HEK293 (cell line): ENCODE data around the gene ISM2.

Source experiments
- CTCF ChIA-PET: fragments of 350-600 bp; formaldehyde crosslinking; extraction: SDS; loops from one replicate; lab custom pipeline; 2021; ENCODE audit warnings: antibody characterized with exemption; lab: Yijun Ruan, JAX
- POLR2A ChIA-PET: fragments of 300-600 bp; formaldehyde crosslinking; extraction: SDS; loops from one replicate; lab custom pipeline; 2020; ENCODE audit warnings: antibody characterized with exemption, inconsistent platforms; lab: Yijun Ruan, JAX
- H3K27ac ChIP-seq: fragments of 200-500 bp; sonication (Bioruptor generic); 2 replicates; pipeline ENCODE4 v1.5.1; 2014; ENCODE audit warnings: low read depth, low read length, control low read depth, inconsistent platforms; ENCODE audit errors: extremely low read depth
- H3K36me3 ChIP-seq, 2 experiments: fragments of 200-500 bp in 1 of 2; sonication (Bioruptor generic) in 1 of 2; 1 replicate in 1 of 2; 2 replicates in 1 of 2; pipeline ENCODE4 v1.5.1; 2014 to 2017; ENCODE audit warnings: inconsistent platforms in 2 of 2, low read length in 2 of 2; ENCODE audit not compliant: control insufficient read depth in 2 of 2, insufficient read depth in 1 of 2
- H3K4me1 ChIP-seq: fragments of 200-500 bp; sonication (Bioruptor generic); 2 replicates; pipeline ENCODE4 v1.5.1; 2014; ENCODE audit warnings: mild to moderate bottlenecking, low read length, inconsistent platforms; ENCODE audit not compliant: control insufficient read depth, insufficient read depth
- H3K4me3 ChIP-seq: 2 replicates; pipeline ENCODE4 v1.5.1; 2011; ENCODE audit warnings: low read depth, mild to moderate bottlenecking, control low read depth, low read length, moderate library complexity
- H3K9me3 ChIP-seq: fragments of 200-500 bp; sonication (Bioruptor generic); 2 replicates; pipeline ENCODE4 v1.5.1; 2014; ENCODE audit warnings: low read depth, low read length, inconsistent platforms; ENCODE audit not compliant: control insufficient read depth, insufficient read depth
- BCL11A ChIP-seq: fragments of 450-650 bp; formaldehyde crosslinking; IDR thresholded peaks from 2 replicates; pipeline ENCODE4 v1.5.1; 2016; ENCODE audit warnings: low read depth, missing biosample characterization, missing genetic modification characterization
- FEZF1 ChIP-seq: fragments of 450-650 bp; formaldehyde crosslinking; IDR thresholded peaks from 2 replicates; pipeline ENCODE4 v1.5.1; 2016; ENCODE audit warnings: missing biosample characterization, missing genetic modification characterization
- IKZF3 ChIP-seq: fragments of 450-650 bp; IDR thresholded peaks from 2 replicates; pipeline ENCODE4 v1.5.0; 2018; ENCODE audit warnings: missing biosample characterization, mild to moderate bottlenecking, missing genetic modification characterization, moderate library complexity
- KLF16 ChIP-seq: fragments of 450-650 bp; formaldehyde crosslinking; IDR thresholded peaks from 2 replicates; pipeline ENCODE4 v1.5.1; 2017; ENCODE audit warnings: missing biosample characterization, missing genetic modification characterization
- MYNN ChIP-seq: fragments of 450-650 bp; formaldehyde crosslinking; IDR thresholded peaks from 2 replicates; pipeline ENCODE4 v1.5.1; 2016; ENCODE audit warnings: missing biosample characterization, missing genetic modification characterization, borderline replicate concordance
- SP3 ChIP-seq: fragments of 450-650 bp; formaldehyde crosslinking; IDR thresholded peaks from 2 replicates; pipeline ENCODE4 v1.5.1; 2016; ENCODE audit warnings: missing biosample characterization, missing genetic modification characterization
- ZBTB48 ChIP-seq: fragments of 450-650 bp; formaldehyde crosslinking; IDR thresholded peaks from 2 replicates; pipeline ENCODE4 v1.5.1; 2016; ENCODE audit warnings: missing biosample characterization, missing genetic modification characterization
- ZNF112 ChIP-seq: fragments of 450-650 bp; formaldehyde crosslinking; IDR thresholded peaks from 2 replicates; pipeline ENCODE4 v1.5.0; 2017; ENCODE audit warnings: missing biosample characterization, missing genetic modification characterization
- ZNF114 ChIP-seq: fragments of 450-650 bp; formaldehyde crosslinking; IDR thresholded peaks from 2 replicates; pipeline ENCODE4 v1.5.0; 2017; ENCODE audit warnings: missing biosample characterization, missing genetic modification characterization
- ZNF157 ChIP-seq: fragments of 450-650 bp; formaldehyde crosslinking; IDR thresholded peaks from 2 replicates; pipeline ENCODE4 v1.5.1; 2016; ENCODE audit warnings: missing biosample characterization, missing genetic modification characterization
- ZNF248 ChIP-seq: fragments of 450-650 bp; formaldehyde crosslinking; IDR thresholded peaks from 2 replicates; pipeline ENCODE4 v1.5.1; 2017; ENCODE audit warnings: missing biosample characterization, missing genetic modification characterization
- ZNF423 ChIP-seq: fragments of 450-650 bp; formaldehyde crosslinking; IDR thresholded peaks from 2 replicates; pipeline ENCODE4 v1.5.1; 2016; ENCODE audit warnings: missing biosample characterization, missing genetic modification characterization
- ZNF530 ChIP-seq: fragments of 450-650 bp; formaldehyde crosslinking; IDR thresholded peaks from 2 replicates; pipeline ENCODE4 v1.5.1; 2016; ENCODE audit warnings: low read depth, missing biosample characterization, missing genetic modification characterization
- ZNF548 ChIP-seq: fragments of 450-650 bp; formaldehyde crosslinking; IDR thresholded peaks from 2 replicates; pipeline ENCODE4 v1.5.1; 2016; ENCODE audit warnings: missing biosample characterization, missing genetic modification characterization
- ZNF561 ChIP-seq: fragments of 450-650 bp; IDR thresholded peaks from 2 replicates; pipeline ENCODE4 v1.5.1; 2018; ENCODE audit warnings: missing biosample characterization, missing genetic modification characterization, borderline replicate concordance
- ZNF624 ChIP-seq: fragments of 450-650 bp; formaldehyde crosslinking; IDR thresholded peaks from 2 replicates; pipeline ENCODE4 v1.5.1; 2017; ENCODE audit warnings: missing biosample characterization, missing genetic modification characterization
- TF ChIP-seq, protein P1 (sequence below): fragments of 450-650 bp; formaldehyde crosslinking; IDR thresholded peaks from 2 replicates; pipeline ENCODE4 v1.5.1; 2016; ENCODE audit warnings: missing biosample characterization, missing genetic modification characterization, borderline replicate concordance
- TF ChIP-seq, protein P2 (sequence below): fragments of 450-650 bp; formaldehyde crosslinking; IDR thresholded peaks from 2 replicates; pipeline ENCODE4 v1.5.1; 2017; ENCODE audit warnings: missing biosample characterization, mild to moderate bottlenecking, missing genetic modification characterization, moderate library complexity
- TF ChIP-seq, protein P3 (sequence below): IDR thresholded peaks from 2 replicates; pipeline ENCODE4 v1.6.1; 2011; ENCODE audit warnings: mild to moderate bottlenecking, low read depth, low read length, borderline replicate concordance
- TF ChIP-seq, protein P4 (sequence below): fragments of 450-650 bp; formaldehyde crosslinking; IDR thresholded peaks from 2 replicates; pipeline ENCODE4 v1.5.1; 2017; ENCODE audit warnings: missing biosample characterization, missing genetic modification characterization
- TF ChIP-seq, protein P5 (sequence below): fragments of 450-650 bp; formaldehyde crosslinking; IDR thresholded peaks from 2 replicates; pipeline ENCODE4 v1.5.1; 2016; ENCODE audit warnings: missing biosample characterization, missing genetic modification characterization
- TF ChIP-seq, protein P6 (sequence below): fragments of 450-650 bp; formaldehyde crosslinking; IDR thresholded peaks from 2 replicates; pipeline ENCODE4; 2016; ENCODE audit warnings: missing biosample characterization, missing genetic modification characterization
- TF ChIP-seq, protein P7 (sequence below): fragments of 450-650 bp; formaldehyde crosslinking; IDR thresholded peaks from 2 replicates; pipeline ENCODE4 v1.5.1; 2016; ENCODE audit warnings: missing biosample characterization, missing genetic modification characterization
- TF ChIP-seq, protein P8 (sequence below): fragments of 450-650 bp; formaldehyde crosslinking; optimal IDR thresholded peaks from 2 replicates; pipeline ENCODE3; 2016; ENCODE audit warnings: missing biosample characterization, mild to moderate bottlenecking, missing genetic modification characterization

The ISM2 gene

DNA sequence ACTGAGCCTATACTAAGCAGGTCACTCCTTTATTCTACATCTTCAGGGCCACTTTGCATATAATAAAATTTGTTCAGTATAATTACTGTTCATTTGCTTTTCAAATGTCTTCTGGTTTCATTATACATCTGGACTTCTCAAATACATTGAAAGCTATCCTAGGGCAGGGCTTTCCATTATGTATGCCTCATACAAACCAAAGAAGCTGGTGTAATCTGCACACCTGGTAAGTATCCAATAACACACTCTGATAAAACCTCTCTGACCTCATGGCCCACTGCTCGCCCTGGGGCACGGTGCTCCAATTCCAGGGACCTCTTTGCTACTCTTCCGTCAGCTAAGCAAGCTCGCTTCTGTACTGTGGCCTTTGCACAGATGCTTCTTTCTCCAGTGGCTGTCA lies 21.9 kb upstream of the ISM2 start (continued):
- TF ChIP-seq, protein P1, sequence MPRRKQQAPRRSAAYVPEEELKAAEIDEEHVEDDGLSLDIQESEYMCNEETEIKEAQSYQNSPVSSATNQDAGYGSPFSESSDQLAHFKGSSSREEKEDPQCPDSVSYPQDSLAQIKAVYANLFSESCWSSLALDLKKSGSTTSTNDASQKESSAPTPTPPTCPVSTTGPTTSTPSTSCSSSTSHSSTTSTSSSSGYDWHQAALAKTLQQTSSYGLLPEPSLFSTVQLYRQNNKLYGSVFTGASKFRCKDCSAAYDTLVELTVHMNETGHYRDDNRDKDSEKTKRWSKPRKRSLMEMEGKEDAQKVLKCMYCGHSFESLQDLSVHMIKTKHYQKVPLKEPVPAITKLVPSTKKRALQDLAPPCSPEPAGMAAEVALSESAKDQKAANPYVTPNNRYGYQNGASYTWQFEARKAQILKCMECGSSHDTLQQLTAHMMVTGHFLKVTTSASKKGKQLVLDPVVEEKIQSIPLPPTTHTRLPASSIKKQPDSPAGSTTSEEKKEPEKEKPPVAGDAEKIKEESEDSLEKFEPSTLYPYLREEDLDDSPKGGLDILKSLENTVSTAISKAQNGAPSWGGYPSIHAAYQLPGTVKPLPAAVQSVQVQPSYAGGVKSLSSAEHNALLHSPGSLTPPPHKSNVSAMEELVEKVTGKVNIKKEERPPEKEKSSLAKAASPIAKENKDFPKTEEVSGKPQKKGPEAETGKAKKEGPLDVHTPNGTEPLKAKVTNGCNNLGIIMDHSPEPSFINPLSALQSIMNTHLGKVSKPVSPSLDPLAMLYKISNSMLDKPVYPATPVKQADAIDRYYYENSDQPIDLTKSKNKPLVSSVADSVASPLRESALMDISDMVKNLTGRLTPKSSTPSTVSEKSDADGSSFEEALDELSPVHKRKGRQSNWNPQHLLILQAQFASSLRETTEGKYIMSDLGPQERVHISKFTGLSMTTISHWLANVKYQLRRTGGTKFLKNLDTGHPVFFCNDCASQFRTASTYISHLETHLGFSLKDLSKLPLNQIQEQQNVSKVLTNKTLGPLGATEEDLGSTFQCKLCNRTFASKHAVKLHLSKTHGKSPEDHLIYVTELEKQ (tag by site-specific recombination) = no peak
- TF ChIP-seq ZNF561 (tag by site-specific recombination) = no peak
- TF ChIP-seq FEZF1 (tag by site-specific recombination) = no peak
- TF ChIP-seq, protein P2, sequence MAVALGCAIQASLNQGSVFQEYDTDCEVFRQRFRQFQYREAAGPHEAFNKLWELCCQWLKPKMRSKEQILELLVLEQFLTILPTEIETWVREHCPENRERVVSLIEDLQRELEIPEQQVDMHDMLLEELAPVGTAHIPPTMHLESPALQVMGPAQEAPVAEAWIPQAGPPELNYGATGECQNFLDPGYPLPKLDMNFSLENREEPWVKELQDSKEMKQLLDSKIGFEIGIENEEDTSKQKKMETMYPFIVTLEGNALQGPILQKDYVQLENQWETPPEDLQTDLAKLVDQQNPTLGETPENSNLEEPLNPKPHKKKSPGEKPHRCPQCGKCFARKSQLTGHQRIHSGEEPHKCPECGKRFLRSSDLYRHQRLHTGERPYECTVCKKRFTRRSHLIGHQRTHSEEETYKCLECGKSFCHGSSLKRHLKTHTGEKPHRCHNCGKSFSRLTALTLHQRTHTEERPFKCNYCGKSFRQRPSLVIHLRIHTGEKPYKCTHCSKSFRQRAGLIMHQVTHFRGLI (tag by site-specific recombination) = no peak
- TF ChIP-seq ZNF114 (tag by site-specific recombination) = no peak
- no peak for TF ChIP-seq ZNF530 (tag by site-specific recombination)
- TF ChIP-seq KLF16 (tag by site-specific recombination) = no peak
- no peak for TF ChIP-seq ZNF248 (tag by site-specific recombination)
- TF ChIP-seq, protein P3, sequence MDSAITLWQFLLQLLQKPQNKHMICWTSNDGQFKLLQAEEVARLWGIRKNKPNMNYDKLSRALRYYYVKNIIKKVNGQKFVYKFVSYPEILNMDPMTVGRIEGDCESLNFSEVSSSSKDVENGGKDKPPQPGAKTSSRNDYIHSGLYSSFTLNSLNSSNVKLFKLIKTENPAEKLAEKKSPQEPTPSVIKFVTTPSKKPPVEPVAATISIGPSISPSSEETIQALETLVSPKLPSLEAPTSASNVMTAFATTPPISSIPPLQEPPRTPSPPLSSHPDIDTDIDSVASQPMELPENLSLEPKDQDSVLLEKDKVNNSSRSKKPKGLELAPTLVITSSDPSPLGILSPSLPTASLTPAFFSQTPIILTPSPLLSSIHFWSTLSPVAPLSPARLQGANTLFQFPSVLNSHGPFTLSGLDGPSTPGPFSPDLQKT = no peak

DNA sequence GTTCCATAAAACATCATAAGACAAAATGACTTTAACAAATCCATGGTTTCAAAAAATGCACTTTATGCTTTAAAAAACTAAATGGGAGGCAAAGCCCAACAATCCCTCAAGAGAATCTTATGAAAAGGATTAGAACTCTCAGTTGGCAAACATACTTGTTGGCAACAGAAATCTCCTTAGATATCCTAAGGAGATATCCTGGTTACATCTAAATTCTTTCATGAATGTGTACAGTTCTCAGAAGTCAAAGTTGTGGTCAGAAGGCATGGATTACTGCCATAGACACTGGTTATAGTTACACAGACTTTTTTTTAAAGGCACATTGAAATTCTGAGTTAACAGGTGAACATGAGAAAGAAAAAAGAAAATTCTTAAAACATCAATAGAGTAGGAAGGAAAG lies 17.5 kb upstream of the ISM2 start:
- Histone ChIP-seq H3K9me3 (no peaks in the 10 kb centered on the region), H3K4me3 (no peak overlapping the region), H3K4me1 (no peaks in the 10 kb centered on the region), H3K27ac (no peak overlapping the region), H3K36me3 (peaks cover 12 to 37% of the 10 kb centered on the region in 2 experiments)
- ChIA-PET POLR2A (no interaction called here), CTCF (no interaction called here)
- TF ChIP-seq MYNN (tag by site-specific recombination) (no peak), IKZF3 (tag by site-specific recombination) (no peak), ZBTB48 (tag by site-specific recombination) (no peak), SP3 (tag by site-specific recombination) (no peak), ZNF548 (tag by site-specific recombination) (no peak), ZNF423 (tag by site-specific recombination) (no peak), ZNF624 (no peak), BCL11A (tag by site-specific recombination) (no peak), ZNF157 (no peak), ZNF112 (no peak)
- TF ChIP-seq, protein P4, sequence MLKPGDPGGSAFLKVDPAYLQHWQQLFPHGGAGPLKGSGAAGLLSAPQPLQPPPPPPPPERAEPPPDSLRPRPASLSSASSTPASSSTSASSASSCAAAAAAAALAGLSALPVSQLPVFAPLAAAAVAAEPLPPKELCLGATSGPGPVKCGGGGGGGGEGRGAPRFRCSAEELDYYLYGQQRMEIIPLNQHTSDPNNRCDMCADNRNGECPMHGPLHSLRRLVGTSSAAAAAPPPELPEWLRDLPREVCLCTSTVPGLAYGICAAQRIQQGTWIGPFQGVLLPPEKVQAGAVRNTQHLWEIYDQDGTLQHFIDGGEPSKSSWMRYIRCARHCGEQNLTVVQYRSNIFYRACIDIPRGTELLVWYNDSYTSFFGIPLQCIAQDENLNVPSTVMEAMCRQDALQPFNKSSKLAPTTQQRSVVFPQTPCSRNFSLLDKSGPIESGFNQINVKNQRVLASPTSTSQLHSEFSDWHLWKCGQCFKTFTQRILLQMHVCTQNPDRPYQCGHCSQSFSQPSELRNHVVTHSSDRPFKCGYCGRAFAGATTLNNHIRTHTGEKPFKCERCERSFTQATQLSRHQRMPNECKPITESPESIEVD (tag by site-specific recombination) = no peak
- TF ChIP-seq, protein P5, sequence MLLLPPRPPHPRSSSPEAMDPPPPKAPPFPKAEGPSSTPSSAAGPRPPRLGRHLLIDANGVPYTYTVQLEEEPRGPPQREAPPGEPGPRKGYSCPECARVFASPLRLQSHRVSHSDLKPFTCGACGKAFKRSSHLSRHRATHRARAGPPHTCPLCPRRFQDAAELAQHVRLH = no peak
- TF ChIP-seq, protein P6, sequence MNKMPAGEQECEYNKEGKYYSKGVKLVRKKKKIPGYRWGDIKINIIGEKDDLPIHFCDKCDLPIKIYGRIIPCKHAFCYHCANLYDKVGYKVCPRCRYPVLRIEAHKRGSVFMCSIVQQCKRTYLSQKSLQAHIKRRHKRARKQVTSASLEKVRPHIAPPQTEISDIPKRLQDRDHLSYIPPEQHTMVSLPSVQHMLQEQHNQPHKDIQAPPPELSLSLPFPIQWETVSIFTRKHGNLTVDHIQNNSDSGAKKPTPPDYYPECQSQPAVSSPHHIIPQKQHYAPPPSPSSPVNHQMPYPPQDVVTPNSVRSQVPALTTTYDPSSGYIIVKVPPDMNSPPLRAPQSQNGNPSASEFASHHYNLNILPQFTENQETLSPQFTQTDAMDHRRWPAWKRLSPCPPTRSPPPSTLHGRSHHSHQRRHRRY (tag by site-specific recombination) = no peak
- TF ChIP-seq, protein P7, sequence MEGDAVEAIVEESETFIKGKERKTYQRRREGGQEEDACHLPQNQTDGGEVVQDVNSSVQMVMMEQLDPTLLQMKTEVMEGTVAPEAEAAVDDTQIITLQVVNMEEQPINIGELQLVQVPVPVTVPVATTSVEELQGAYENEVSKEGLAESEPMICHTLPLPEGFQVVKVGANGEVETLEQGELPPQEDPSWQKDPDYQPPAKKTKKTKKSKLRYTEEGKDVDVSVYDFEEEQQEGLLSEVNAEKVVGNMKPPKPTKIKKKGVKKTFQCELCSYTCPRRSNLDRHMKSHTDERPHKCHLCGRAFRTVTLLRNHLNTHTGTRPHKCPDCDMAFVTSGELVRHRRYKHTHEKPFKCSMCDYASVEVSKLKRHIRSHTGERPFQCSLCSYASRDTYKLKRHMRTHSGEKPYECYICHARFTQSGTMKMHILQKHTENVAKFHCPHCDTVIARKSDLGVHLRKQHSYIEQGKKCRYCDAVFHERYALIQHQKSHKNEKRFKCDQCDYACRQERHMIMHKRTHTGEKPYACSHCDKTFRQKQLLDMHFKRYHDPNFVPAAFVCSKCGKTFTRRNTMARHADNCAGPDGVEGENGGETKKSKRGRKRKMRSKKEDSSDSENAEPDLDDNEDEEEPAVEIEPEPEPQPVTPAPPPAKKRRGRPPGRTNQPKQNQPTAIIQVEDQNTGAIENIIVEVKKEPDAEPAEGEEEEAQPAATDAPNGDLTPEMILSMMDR (tag by site-specific recombination) = no peak
- TF ChIP-seq, protein P8, sequence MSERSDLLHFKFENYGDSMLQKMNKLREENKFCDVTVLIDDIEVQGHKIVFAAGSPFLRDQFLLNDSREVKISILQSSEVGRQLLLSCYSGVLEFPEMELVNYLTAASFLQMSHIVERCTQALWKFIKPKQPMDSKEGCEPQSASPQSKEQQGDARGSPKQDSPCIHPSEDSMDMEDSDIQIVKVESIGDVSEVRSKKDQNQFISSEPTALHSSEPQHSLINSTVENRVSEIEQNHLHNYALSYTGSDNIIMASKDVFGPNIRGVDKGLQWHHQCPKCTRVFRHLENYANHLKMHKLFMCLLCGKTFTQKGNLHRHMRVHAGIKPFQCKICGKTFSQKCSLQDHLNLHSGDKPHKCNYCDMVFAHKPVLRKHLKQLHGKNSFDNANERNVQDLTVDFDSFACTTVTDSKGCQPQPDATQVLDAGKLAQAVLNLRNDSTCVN = no peak
